HepG2 (cell line): ENCODE data around the gene GLYATL3. TPM values are rescaled to one million over a fixed set of nuclear protein-coding genes. Genes with fewer than 3 reads are reported as not detected.
A peak's percentile ranks its signal among the peaks of the same experiment; 100 is the strongest.

ENCODE experiments used
- CREB3 ChIP-seq: sonication (generic); formaldehyde crosslinking; IDR thresholded peaks from 2 replicates; pipeline ENCODE4 v1.5.0; 2020; ENCODE audit warnings: missing genetic modification reagents
- DR1 ChIP-seq: sonication (generic); formaldehyde crosslinking; IDR thresholded peaks from 2 replicates; pipeline ENCODE4 v1.8.0; 2021; ENCODE audit warnings: mild to moderate bottlenecking, missing genetic modification reagents, inconsistent platforms
- ERF ChIP-seq: IDR thresholded peaks from 2 replicates; pipeline ENCODE4 v1.6.1; 2018; ENCODE audit warnings: missing biosample characterization, missing genetic modification reagents
- FIP1L1 ChIP-seq: fragments of 200-400 bp; formaldehyde crosslinking; IDR thresholded peaks from 2 replicates; pipeline ENCODE4 v1.6.1; 2018; ENCODE audit warnings: low read depth, mild to moderate bottlenecking, low read length, moderate library complexity, borderline replicate concordance; ENCODE audit not compliant: insufficient read depth
- FOXA1 ChIP-seq, 2 experiments: fragments of 450-650 bp in 1 of 2; sonication (generic) in 1 of 2; formaldehyde crosslinking in 1 of 2; IDR thresholded peaks; 2 replicates each; pipeline versions ENCODE4 v1.4.0 to v1.6.1; 2016 to 2020; ENCODE audit warnings: missing genetic modification reagents in 1 of 2
- HMGA1 ChIP-seq: sonication (generic); formaldehyde crosslinking; conservative IDR thresholded peaks from 2 replicates; pipeline ENCODE4 v1.4.0; 2020; ENCODE audit warnings: missing genetic modification reagents
- HNF1B ChIP-seq: sonication (generic); formaldehyde crosslinking; IDR thresholded peaks from 2 replicates; pipeline ENCODE4 v1.5.1; 2020; ENCODE audit warnings: mild to moderate bottlenecking, moderate library complexity, missing genetic modification reagents
- HNF4G ChIP-seq, 2 experiments: sonication (generic) in 1 of 2; formaldehyde crosslinking in 1 of 2; IDR thresholded peaks; 2 replicates each; pipeline versions ENCODE4 v1.4.0 to v1.6.1; 2011 to 2020; ENCODE audit warnings: borderline replicate concordance in 2 of 2, low read depth in 2 of 2, mild to moderate bottlenecking in 2 of 2, low read length in 1 of 2, missing genetic modification reagents in 1 of 2, moderate library complexity in 1 of 2
- NFE2L1 ChIP-seq: sonication (generic); formaldehyde crosslinking; IDR thresholded peaks from 2 replicates; pipeline ENCODE4 v1.4.0; 2020; ENCODE audit warnings: missing genetic modification reagents, mild to moderate bottlenecking, borderline replicate concordance
- RERE ChIP-seq: IDR thresholded peaks from 2 replicates; pipeline ENCODE4 v1.6.1; 2016; ENCODE audit warnings: low read depth, missing genetic modification reagents, missing compliant biosample characterization
- ZBTB37 ChIP-seq: sonication (generic); formaldehyde crosslinking; IDR thresholded peaks from 2 replicates; pipeline ENCODE4 v1.4.0; 2020; ENCODE audit warnings: mild to moderate bottlenecking, missing genetic modification reagents
- ZFP37 ChIP-seq: sonication (generic); formaldehyde crosslinking; IDR thresholded peaks from 2 replicates; pipeline ENCODE4 v1.4.0; 2020; ENCODE audit warnings: missing genetic modification reagents, borderline replicate concordance
- ZNF180 ChIP-seq: sonication (generic); formaldehyde crosslinking; IDR thresholded peaks from 2 replicates; pipeline ENCODE4 v1.4.0; 2020; ENCODE audit warnings: low read depth, missing genetic modification reagents, borderline replicate concordance
- ZNF263 ChIP-seq: sonication (generic); formaldehyde crosslinking; IDR thresholded peaks from 2 replicates; pipeline ENCODE4 v1.4.0; 2020; ENCODE audit warnings: missing genetic modification reagents
- ZNF292 ChIP-seq: sonication (generic); formaldehyde crosslinking; IDR thresholded peaks from 2 replicates; pipeline ENCODE4 v1.8.1; 2022; ENCODE audit warnings: mild to moderate bottlenecking, low read depth, missing genetic modification reagents, borderline replicate concordance
- ZNF484 ChIP-seq: sonication (generic); formaldehyde crosslinking; IDR thresholded peaks from 2 replicates; pipeline ENCODE4 v1.5.1; 2020; ENCODE audit warnings: mild to moderate bottlenecking, low read depth, missing genetic modification reagents, borderline replicate concordance
- ZNF749 ChIP-seq: sonication (generic); formaldehyde crosslinking; IDR thresholded peaks from 2 replicates; pipeline ENCODE4 v1.8.0; 2022; ENCODE audit warnings: mild to moderate bottlenecking, missing genetic modification reagents, moderate library complexity, borderline replicate concordance
- polyA plus RNA-seq, 8 experiments: library from polyadenylated mRNA; depleted of rRNA in 3 of 8; stranded (reverse) in 7 of 8; unstranded in 1 of 8; fragments of >200 nt; fragmentation: Illumina TruSeq in 4 of 8; extraction: Trizol in 4 of 8; gene quantifications; 2 replicates each; pipeline versions ENCODE4 v1.2.1 to v1.2.3, GENCODE V29; 2011 to 2016; ENCODE audit warnings: low read depth in 4 of 8, missing spikeins in 1 of 8, mixed read lengths in 1 of 8; ENCODE audit not compliant: insufficient read depth in 1 of 8
- total RNA-seq, 5 experiments: library from RNA; depleted of rRNA; stranded (reverse); fragments of >200 nt; fragmentation: Illumina TruSeq; extraction: Trizol; gene quantifications; 2 replicates each; pipeline ENCODE4 v1.2.3, GENCODE V29; 2016; ENCODE audit warnings: low read depth in 1 of 5

GLYATL3 gene
- total and polyA plus RNA-seq, 2 of the 13 experiments (the other 11 are each of a cell fraction or from before 2014, with no cell fraction given): 0.05 TPM; not detected in 1

- TF ChIP-seq RERE (CRISPR knock-in tag) (peak; percentile 98), HNF4G (IDR thresholded peaks at IDR 0.05; ENCODE audit: borderline replicate concordance, low read depth, low read length) (peak; percentile 97), HNF4G (CRISPR knock-in tag; IDR thresholded peaks at IDR 0.05; ENCODE audit: borderline replicate concordance, low read depth) (peak; percentile 79; the same call in 1 of the 2 replicates), CREB3 (CRISPR knock-in tag) (0 out of 2 replicates have a peak, but pooled peaks have one; percentile 32), ERF (CRISPR knock-in tag) (peak; percentile 90), FOXA1 (IDR thresholded peaks at IDR 0.05) (peak; percentile 100), FOXA1 (CRISPR knock-in tag; IDR thresholded peaks at IDR 0.05) (peak; percentile 100), ZNF484 (CRISPR knock-in tag) (no peak), ZNF292 (peak; percentile 94), ZFP37 (peak; percentile 66; the same call in 1 of the 2 replicates), NFE2L1 (CRISPR knock-in tag) (no peak), DR1 (CRISPR knock-in tag) (no peak), ZNF749 (CRISPR knock-in tag) (peak; percentile 86; the same call in 1 of the 2 replicates), ZBTB37 (CRISPR knock-in tag) (no peak), FIP1L1 (no peak), ZNF180 (CRISPR knock-in tag) (no peak), HNF1B (CRISPR knock-in tag) (peak; percentile 72; the same call in 1 of the 2 replicates), HMGA1 (no peak), ZNF263 (peak; percentile 43; the same call in 1 of the 2 replicates)
Observed at GRCh38 chr6:49522710-49523593, 23.2 kb downstream of the GLYATL3 start (continued).
